ENCODE results near the gene LRIG1. TPM values are rescaled to one million over a fixed set of nuclear protein-coding genes. Genes with fewer than 3 reads are reported as not detected.

Gene LRIG1
- polyA plus RNA-seq, 3 donors, result 26.1 to 27.6 (median 26.1) TPM

DNA sequence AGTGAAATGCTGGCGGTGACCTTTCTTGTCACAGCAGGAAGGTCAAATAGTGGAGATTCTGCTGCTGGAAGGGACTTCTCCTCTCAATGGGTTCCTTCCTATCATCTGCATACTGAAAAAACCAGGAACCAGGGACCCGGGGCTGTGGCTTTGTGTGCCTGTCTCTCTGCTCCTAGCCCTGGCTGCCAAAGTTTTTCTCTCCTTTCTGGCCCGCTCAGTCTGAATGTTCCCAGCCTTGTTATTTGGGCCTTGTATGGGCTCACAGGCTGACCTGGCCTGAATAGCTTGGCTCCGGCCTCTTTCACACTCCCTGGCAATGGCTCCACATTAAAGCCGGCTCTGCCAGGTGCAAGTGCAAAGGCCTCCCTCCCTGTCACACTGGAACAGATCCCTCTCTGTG lies 94.7 kb downstream of the LRIG1 start:
- DNase-seq (ENCODE audit: low read depth in 3 of 3, low spot score in 2 of 3), result no peak

DNA sequence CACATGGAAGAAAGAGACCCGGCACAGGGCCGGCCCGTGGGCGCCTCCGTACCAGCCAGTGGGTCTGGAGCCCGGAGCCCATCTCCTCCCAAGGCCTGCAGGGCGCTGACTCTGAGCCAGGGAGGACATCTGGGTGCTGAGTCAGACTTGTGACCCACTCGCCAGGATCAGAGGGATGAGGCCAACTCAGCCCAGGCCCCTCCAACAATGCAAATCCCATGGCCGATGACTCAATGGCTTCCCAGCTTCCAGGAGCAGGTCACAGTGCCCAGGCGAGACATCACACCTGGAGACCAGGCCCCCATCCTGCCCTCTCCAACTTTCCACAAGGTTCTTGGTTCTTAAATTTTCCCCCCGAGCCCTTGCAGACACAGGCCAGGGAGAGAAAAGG lies 95.1 kb downstream of the LRIG1 start:
- DNase-seq (ENCODE audit: low read depth in 3 of 3, low spot score in 2 of 3), result no peak

DNA sequence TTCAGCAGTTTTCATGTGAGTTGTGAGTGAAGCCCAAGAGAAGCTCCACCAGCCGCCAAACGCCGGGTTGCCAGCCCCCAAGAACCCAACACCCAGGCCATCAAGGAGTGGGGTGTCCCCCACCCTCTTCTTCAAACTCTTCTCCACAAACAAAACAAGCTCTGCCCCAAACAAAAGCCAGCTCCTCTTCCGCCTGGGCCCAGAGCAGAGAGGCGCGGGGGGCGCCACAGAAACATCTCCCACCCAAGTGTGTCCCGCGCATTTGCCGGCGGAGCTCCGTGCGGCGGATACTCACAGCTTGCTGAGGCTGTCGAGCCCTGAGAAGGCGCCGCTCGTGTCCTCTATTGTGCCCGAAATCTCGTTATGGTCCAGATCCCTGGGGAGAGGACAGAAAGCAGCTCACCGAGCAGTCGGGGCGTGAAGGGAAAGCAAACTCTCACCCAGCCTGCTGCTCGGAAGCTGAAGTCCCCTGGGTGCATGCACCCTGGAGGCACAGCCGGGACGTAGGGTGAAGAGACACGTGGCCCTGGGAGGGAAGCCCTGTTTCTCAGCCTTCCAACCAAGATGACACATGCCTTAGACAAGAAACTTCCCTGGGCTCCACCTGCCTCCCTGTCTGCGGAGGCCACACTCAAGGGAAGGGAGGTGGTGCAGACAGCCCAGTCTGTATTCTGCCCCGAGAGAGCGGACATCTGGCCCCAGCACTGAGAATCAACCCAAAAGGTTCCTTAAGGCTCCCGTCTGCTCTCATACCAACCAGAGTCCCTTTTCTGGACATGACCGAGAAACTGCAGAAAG lies 95.7 kb downstream of the LRIG1 start:
- DNase-seq (ENCODE audit: low read depth in 3 of 3, low spot score in 2 of 3), result no peak

DNA sequence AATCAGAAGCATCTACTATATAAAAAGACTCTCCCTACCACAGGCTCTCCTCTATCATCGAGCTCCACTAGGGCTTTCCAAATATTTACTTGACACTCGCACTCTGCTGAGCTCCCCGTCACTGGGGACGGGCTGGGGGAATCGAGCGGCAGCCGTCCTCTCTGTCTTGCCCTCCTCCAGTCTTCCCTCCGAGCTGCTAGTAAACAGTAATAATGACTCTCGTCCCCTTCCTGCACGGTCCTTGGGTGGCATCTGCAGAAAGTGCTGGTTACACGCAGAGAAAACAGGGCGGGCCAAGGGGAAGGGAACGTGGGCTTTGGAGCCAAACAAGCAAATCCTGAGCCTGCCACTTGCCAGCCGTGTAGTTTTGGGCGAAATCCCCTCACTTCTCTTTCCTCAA lies 96.6 kb downstream of the LRIG1 start:
- DNase-seq (ENCODE audit: low read depth in 3 of 3, low spot score in 2 of 3), result no peak

DNA sequence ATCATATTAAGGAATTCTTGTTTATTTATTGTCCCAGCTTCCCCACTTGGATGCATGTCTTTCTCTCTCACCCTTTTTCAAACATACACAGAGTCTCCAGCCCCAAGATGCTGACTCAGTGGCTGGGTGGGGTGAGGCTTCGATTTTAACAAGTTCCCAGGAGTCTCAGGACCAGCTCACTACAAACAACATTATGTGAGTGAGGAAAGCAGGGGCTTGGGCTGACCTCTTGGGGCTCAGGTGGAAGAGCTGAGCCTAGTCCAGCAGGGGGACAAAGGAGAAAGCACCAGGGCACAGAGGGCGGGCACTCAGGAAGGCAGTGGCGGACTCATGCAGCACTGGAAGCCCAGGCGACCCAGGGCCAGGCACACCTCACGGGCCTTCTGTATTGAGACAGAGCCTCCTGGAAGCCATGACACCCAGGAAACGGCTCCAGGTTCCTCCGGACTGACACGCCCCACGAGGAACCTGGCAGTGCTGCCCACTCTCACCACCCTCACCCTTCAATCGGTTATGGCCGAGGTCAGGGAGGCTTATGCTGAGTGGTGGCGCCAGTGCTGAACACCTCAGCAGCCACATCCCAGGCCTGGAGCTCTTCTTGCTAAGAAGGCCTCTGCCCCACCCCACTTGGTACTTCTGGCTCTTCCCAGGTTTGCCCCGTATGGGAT lies 97.4 kb downstream of the LRIG1 start:
- DNase-seq (ENCODE audit: low read depth in 3 of 3, low spot score in 2 of 3), result no peak

DNA sequence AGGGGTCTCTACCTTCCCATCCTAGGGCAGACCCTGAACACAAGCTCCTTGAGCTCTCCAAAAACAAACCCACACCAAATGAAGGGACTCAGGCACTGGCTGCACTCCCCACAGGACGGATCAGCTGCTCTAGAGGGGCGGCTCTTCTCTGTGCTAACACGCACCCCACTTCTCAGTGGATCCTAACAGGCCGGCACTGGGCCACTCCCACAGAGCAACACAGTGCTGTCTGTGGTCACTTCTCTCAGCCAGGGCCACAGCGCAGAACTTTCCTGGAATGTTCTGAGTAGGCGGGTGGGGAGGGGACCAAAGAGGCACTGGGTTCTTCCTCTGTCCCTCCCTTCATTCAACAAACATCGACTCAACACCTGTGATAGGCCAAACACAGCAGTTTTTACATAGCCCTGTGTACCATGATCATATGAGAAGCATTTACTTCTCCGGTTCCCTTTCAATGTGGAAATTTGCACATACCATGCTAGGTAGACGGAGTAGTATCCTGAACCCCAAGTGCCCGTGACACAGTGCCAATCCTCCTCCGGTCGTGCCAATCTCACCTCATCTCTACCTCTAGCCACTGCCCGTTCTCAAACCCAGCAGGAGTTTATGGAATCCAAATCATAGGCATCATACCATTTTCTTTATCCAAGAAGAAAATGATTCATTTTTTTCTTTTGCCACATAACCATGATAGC lies 98.1 kb downstream of the LRIG1 start:
- no peak for DNase-seq (ENCODE audit: low read depth in 3 of 3, low spot score in 2 of 3)

DNA sequence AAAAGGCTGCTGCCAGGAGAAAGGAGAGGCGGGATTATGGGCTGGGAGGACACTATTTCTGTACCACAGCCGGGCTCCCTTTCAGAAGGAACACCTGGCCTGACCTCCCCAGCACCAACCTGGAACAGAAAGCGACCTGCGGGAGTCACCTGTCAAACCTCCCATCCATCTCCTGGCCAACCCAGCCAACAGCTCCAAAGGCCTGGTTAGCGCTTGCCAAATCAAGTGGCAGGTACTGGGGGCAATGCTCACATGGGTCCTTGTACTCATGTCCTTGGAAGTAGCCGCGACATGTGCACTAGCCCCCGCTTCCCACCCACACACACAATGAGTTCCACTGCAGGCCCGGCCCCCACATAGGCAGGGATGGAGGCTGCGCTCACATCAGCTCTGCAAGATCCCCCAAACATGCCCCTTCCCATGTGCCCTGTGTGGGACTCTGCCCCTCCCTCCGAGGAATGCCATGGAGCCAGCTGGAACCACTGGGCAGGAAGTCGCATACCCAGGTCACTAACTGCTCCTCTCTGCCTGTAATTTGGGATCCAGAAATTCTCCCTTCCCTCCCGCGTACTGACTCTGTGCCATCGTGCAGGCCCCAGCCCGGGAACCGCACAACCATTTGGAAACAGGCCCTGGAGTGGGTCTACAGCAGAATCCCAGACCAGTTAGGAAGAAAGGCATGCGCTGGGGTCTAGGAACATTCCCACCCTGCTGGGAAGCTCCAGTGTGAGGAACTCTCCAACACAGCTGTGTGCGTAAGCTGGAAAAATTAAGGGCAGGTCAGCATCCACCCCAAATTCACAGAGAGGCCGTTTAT lies 98.9 kb downstream of the LRIG1 start:
- DNase-seq (ENCODE audit: low read depth in 3 of 3, low spot score in 2 of 3), result no peak

DNA sequence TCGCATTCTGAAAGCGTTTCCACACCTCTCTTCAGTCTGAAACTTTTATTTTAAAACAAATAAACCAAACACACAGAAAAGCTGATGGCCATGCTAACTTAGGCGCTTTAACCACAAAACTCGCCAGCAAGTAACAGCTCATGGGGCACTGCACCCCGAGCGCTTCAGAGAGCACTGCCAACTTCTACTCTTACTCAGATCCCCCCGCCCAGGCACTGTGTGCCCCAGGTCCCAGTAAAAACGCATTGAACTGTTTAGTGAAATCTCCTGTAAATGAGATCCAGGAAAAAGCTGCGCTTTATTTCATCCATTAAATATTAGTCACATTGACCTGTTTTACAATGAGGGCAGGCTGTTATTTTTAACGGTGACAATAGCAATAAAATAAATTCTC lies 99.7 kb downstream of the LRIG1 start:
- no peak for DNase-seq (ENCODE audit: low read depth in 3 of 3, low spot score in 2 of 3)

DNA sequence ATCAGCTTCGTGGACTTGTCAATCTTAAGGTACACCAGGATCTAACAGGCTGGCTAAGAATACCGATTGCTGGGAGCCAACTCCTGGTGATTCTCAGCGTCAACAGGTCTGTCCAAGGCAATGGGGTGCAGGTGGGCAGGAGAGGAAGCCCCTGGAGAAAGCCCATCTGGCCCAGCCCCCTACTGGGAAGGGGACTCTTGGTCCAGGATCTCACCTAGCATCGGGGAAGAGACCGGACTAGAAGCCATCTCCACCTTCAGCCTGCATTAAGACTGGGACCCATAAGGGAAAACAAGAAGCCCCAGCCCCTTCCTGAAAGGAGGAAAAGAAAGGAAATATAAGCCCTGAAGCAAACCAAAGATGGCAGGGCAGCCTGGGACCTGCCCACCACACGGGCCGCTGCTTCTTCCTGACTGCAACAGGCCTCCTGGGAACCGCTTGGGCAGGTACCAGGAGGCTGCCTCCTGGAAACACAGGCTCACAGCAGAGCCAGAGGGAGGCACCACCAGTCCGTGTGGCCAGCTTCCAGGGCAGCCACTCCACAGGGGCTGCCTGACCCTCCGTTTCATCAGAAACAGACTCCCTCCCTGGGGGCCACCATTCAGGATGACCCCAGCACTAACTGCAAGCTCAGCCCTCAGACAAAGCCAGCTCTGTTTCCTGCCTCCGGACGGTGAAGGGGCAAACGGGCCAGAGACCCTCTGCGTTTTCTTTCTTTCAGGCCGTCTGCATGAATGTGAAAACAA lies 100.2 kb downstream of the LRIG1 start:
- DNase-seq (ENCODE audit: low read depth in 3 of 3, low spot score in 2 of 3), result no peak

DNA sequence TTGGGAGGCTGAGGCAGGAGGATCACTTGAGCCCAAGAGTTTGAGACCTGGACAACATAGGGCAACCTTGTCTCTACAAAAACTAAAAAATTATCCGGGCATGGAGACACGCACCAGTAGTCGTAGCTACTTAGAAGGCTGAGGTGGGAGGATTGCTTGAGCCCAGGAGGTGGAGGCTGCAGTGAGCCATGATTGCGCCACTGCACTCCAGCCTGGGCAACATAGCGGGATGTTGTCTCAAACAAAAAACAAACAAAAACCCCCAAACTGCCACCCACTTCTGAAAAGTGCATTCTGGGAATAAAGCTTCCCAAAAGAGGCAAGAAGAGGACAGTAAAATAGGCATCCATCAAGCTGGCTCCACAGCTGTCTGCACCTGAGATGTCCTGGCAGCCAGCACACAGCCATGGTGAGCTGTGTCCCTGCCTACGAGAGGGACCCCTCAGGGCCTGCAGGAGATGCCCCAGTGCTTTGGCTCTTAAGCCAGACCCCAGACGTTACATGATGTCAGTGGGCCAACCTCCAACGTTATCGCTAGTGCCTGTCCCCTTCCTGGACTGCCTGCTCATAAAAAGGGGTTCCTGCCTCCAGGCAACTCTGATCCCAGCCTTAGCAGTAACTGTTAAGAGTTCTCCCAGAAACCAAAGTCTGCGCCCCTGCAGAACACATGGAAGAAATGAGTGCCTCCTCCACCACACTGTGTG lies 101.1 kb downstream of the LRIG1 start:
- DNase-seq (ENCODE audit: low read depth in 3 of 3, low spot score in 2 of 3), result no peak

DNA sequence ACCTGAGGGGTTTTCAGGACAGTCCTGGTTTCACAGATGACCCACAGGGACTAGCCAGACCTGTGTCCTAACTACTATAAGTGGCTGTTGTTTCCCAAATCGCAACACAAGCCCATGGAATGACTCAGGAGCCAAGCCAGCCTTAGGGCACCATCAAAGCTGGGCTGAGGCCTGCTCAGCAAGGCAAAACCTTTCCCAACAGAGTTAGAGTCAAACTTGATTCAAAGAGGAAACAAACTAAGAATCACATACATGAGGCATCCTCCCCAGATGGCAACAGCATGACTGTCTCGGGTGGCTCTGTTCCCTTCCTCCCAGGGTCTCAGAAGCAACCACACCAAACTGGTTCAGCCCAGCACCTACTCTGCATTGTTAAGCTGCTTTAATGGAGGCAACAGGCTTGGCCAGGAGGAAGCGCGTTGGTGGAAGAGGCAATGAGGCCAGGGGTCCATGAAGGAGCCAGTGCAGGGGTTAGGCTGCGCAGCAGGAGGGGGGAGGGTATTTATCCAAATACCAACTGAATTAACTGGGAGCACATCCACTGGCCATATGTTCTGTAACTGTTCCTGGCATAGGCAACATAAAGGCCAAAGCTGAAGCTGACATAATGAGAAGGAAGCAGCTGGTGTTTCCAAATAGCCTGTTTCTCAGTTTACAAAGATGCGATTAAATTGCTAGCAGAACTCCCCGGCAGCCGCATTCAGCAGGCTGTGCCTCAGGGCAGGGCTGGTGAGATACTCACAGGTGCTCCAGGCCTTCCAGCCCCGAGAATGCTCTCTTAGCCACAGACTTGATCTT lies 102.4 kb downstream of the LRIG1 start:
- DNase-seq (ENCODE audit: low read depth in 3 of 3, low spot score in 2 of 3), result no peak

DNA sequence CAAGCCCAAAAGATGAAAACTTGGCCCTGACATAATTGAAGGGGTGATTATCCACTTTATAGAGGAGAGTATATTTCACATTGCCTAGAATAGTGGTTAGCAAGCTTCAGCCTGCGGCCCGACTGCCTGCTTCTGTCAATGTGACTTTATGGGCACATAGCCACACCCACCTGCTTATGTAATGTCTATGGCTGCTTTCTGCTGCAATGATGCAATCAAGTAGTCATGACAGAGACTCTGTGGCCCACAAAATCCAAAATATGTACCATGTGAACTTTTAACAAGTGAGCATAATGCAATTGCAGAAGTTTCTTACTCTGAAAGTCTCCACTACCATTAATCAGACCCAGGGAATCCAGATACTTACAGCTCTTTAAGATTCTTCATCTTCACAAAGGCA lies 103.1 kb downstream of the LRIG1 start:
- no peak for DNase-seq (ENCODE audit: low read depth in 3 of 3, low spot score in 2 of 3)

DNA sequence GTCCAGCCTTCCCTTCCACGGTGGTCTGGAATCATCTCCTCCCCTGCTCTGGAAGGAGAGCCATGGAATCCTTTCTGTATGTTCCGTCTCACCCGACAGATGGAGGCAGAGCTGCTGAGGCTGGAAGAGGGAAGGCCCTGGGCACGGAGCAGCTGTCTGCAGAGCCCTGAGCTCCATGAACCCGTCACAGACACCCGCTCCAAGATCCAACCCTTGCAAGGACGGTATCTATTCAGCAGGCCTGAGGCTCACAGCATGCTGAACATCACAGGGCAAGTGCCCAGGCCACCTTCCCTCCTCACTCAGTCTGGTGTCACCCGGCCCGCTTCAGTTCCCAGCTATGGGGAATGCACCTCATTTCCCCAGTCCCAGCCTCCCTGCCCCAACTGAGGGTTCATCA lies 103.9 kb downstream of the LRIG1 start:
- no peak for DNase-seq (ENCODE audit: low read depth in 3 of 3, low spot score in 2 of 3)

DNA sequence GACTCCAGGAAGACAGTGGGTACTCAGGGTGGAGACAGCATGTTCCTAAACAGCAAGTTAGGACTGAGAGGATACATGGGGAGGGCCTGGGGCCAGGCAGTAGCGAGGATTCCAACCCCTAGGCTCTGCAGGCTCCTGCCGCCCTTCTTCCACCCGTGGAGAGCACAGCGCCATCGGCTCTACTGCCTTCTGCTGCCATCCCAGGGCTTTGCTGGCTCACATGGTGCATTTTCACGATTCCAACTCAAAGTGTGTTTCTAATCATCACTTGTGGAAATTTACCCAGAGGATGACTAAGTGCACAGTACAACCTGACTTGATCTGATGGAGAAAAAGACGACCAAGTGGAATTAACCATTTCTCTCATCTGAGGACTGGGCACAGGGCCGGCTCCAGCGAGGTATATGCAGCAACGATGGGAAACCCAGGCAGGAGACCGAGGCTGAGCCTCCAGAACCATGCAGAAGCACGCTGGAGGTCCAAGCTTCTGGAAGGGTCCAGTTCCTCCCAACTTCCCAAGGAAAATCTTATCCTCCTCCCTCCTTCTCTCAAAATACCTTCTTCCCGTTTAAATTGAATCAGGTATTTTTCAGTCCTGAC lies 104.6 kb downstream of the LRIG1 start:
- no peak for DNase-seq (ENCODE audit: low read depth in 3 of 3, low spot score in 2 of 3)

DNA sequence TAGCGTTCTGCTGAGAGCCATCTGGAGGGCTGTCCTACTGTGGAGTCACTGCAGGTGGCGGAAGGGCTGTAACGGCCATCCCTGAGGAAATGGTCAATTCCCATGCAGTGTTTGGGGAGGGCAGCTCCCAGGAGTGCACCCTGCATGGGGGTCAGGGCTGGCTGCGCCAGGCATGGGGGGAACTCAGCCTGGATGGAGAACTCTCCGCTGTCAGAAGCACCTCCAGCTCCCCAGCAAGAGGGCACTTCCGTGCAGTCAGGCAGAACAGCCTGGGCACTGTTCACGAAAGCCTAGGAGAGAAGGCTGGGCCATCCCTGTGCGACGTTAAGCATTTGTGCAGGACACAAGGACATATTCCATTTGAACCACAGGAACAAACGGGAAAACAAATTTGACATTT lies 105.2 kb downstream of the LRIG1 start:
- no peak for DNase-seq (ENCODE audit: low read depth in 3 of 3, low spot score in 2 of 3)

DNA sequence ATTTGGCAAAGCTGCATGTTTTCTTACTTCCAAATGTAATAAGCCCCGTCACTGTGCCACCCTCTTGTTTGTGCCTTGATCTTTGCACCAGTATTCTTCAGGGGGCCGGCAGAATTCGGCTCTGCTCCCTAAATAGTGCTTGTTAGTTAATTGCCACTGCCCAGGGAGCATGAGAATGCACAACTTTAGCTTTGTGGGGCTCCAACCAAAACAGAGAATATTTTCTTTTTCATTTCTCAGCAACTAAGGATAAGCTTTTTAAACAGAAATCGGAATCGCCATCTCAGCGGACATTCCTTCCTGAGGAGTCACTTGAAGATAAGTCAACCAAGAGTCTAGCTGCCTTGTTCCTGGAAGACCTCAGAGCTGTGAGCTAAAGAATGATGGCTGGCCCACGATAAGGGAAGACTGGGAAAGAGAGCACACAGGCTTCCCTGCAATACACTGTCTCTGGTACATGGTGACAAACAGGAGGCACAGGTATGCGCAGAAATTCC lies 106.0 kb downstream of the LRIG1 start:
- DNase-seq (ENCODE audit: low read depth in 3 of 3, low spot score in 2 of 3), result no peak

DNA sequence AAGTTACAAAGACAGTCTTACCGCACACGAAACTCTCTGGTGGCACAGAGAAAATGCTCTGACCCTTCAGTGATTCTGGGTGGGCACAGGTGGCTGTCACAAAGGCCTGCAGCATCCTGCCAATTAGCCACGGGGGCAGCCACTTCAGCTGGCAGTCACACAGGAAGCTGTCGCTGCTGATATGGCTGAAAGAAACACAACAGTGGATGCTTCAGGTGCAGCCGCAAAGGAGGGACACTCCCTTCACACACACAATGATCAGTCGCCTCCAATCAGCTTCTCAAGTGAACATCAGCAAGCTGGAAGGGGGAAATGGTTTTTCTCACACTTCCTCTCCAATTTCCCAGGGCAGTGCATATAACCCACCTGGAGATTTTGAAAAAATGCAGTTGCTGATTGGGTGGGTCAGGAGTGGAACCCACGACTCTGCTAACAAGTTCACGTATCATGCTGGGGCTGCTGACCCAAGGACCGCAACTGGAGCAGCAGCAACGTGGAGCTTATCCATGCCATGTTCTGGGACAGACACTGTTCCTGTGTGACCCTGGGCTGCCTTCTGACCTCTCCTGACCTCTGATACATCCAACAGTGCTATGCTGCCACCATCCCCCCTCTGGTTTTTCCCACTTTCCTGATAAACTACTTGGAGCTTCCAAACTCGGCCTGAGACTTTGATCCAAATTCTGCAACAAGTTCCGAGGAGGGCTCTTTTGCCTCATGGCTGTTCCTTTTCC lies 106.6 kb downstream of the LRIG1 start:
- no peak for DNase-seq (ENCODE audit: low read depth in 3 of 3, low spot score in 2 of 3)
